Aorta (tissue), 5 donors: ENCODE measurements around the gene MROH2B. TPM values are rescaled to one million over a fixed set of nuclear protein-coding genes. Genes with fewer than 3 reads are reported as not detected.

ENCODE experiments used
- ATAC-seq: fragments of 200-7000 bp; cut with Tn5 transposase; one replicate; pipeline ENCODE4 v1.9.1; 2022; ENCODE audit warnings: moderate library complexity; ENCODE audit not compliant: low FRiP score
- DNase-seq, 2 donors: peaks; one replicate each; pipeline ENCODE4 v3.0.0-alpha.2; 2020
- H3K27ac ChIP-seq, 2 donors: one replicate each; pipeline ENCODE4 v1.5.1; 2013; ENCODE audit warnings: low read length in 2 of 2, mild to moderate bottlenecking in 2 of 2, moderate library complexity in 2 of 2, control low read depth in 1 of 2, inconsistent platforms in 1 of 2, low read depth in 1 of 2
- H3K27me3 ChIP-seq, 2 donors: one replicate each; pipeline ENCODE4 v1.6.1; 2013; ENCODE audit warnings: control low read depth in 1 of 2, low read length in 1 of 2, mild to moderate bottlenecking in 1 of 2, moderate library complexity in 1 of 2; ENCODE audit not compliant: insufficient read depth in 2 of 2, control insufficient read depth in 1 of 2
- H3K36me3 ChIP-seq, 2 donors: one replicate each; pipeline ENCODE4 v1.6.1; 2013; ENCODE audit warnings: control low read depth in 1 of 2, low read length in 1 of 2, mild to moderate bottlenecking in 1 of 2; ENCODE audit not compliant: insufficient read depth in 2 of 2, control insufficient read depth in 1 of 2
- H3K4me1 ChIP-seq, 2 donors: one replicate each; pipeline ENCODE4 v1.6.1; 2013; ENCODE audit warnings: low read length in 2 of 2, control low read depth in 1 of 2, mild to moderate bottlenecking in 1 of 2, moderate library complexity in 1 of 2; ENCODE audit not compliant: insufficient read depth in 2 of 2, control insufficient read depth in 1 of 2
- H3K4me3 ChIP-seq, 2 donors: one replicate each; pipeline ENCODE4 v1.5.1; 2013; ENCODE audit warnings: low read length in 2 of 2, control low read depth in 1 of 2, mild to moderate bottlenecking in 1 of 2
- H3K9me3 ChIP-seq: one replicate; pipeline ENCODE4 v1.6.1; 2013; ENCODE audit warnings: mild to moderate bottlenecking, low read length; ENCODE audit not compliant: control insufficient read depth
- WGBS, 2 donors: extraction: QIAGEN DNeasy Blood & Tissue Kit; methylation state at CpG; one replicate each; pipeline ENCODE4 v1.1.7; 2013; 5-methylcytosine and 5-hydroxymethylcytosine counted together
- intact Hi-C, 2 donors: fragments of 100-400 bp; cut with DNase I; formaldehyde crosslinking; loops; one replicate each; pipeline versions ENCODE4 v1.14.2 to v1.15.0; 2022
- polyA plus RNA-seq, 2 donors: library from polyadenylated mRNA; stranded (reverse); fragments of 200-250 nt; gene quantifications; one replicate each; pipeline ENCODE4 v1.2.3, GENCODE V29; 2013
- total RNA-seq, 2 donors: library from RNA; stranded (reverse); fragmentation: NEBNext Ultra II Directional; extraction: Animal tissue kit (Norgen Biotek cat#: 25700); gene quantifications; one replicate each; pipeline ENCODE4 v1.2.1, GENCODE V29; 2021
- donor health status: healthy with polysubstance abuse.
- donor health status: Bipolar disorder and iron deficiency.
- donor health status: DM: no; HTN: no; CAD: no.
- donor health status: DM: no; HTN: no; CAD: no.
- donor health status: DM: yes; HTN: yes; CAD: no.

The MROH2B gene
- total and polyA plus RNA-seq, 4 donors = not detected

GRCh38 chr5:40987349-40987748 lies 83.8 kb downstream of the MROH2B start:
- intact Hi-C loops = no loop called here
- H3K36me3 ChIP-seq = no peaks in the 10 kb centered on the region
- H3K27ac ChIP-seq = no peak overlapping the region
- no peak for ATAC-seq
- no peak overlapping the region for H3K4me3 ChIP-seq
- no peak for DNase-seq
- peaks cover 2% of the 10 kb centered on the region for H3K9me3 ChIP-seq
- H3K27me3 ChIP-seq = no peaks in the 10 kb centered on the region
- peaks cover 6 to 10% of the 10 kb centered on the region in 2 donors for H3K4me1 ChIP-seq

- WGBS, 2 donors = 85 to 91% methylated on average over 3 of the region's 3 CpGs
These were observed 84.5 kb downstream of the MROH2B start for GRCh38 chr5:40986666-40987065.

GRCh38 chr5:40985501-40985900 lies 85.6 kb downstream of the MROH2B start:
- intact Hi-C loops = no loop called here
- H3K36me3 ChIP-seq = no peaks in the 10 kb centered on the region
- H3K9me3 ChIP-seq = peaks cover 2% of the 10 kb centered on the region
- 28 to 62% methylated on average over 4 of the region's 4 CpGs for WGBS, 2 donors
- ATAC-seq (no peak), DNase-seq (no peak)
- H3K27ac ChIP-seq = no peak overlapping the region
- no peaks in the 10 kb centered on the region for H3K27me3 ChIP-seq
- no peak overlapping the region for H3K4me3 ChIP-seq
- peaks cover 2 to 4% of the 10 kb centered on the region in 2 donors for H3K4me1 ChIP-seq

More at GRCh38 chr5:40986666-40987065, 84.5 kb downstream of the MROH2B start:
- ATAC-seq = no peak
- H3K9me3 ChIP-seq = peaks cover 2% of the 10 kb centered on the region
- DNase-seq = no peak
- H3K4me1 ChIP-seq = peaks cover 3 to 5% of the 10 kb centered on the region in 2 donors
- H3K36me3 ChIP-seq = no peaks in the 10 kb centered on the region
- H3K4me3 ChIP-seq = no peak overlapping the region
- H3K27ac ChIP-seq = no peak overlapping the region
- intact Hi-C loops = no loop called here
- H3K27me3 ChIP-seq = no peaks in the 10 kb centered on the region

- DNase-seq = no peak
- Histone ChIP-seq H3K4me1 (no peaks in the 10 kb centered on the region), H3K27me3 (no peaks in the 10 kb centered on the region), H3K9me3 (peaks cover 2% of the 10 kb centered on the region), H3K36me3 (no peaks in the 10 kb centered on the region), H3K4me3 (no peak overlapping the region), H3K27ac (no peak overlapping the region)
- WGBS, 2 donors = 85 to 90% methylated on average over 3 of the region's 3 CpGs
- intact Hi-C loops = no loop called here
- no peak for ATAC-seq
These were observed 86.3 kb downstream of the MROH2B start for GRCh38 chr5:40984884-40985283.

- Histone ChIP-seq H3K4me3 (no peak overlapping the region), H3K36me3 (no peaks in the 10 kb centered on the region), H3K9me3 (peaks cover 2% of the 10 kb centered on the region), H3K27me3 (no peaks in the 10 kb centered on the region), H3K4me1 (no peaks in the 10 kb centered on the region), H3K27ac (no peak overlapping the region)
- WGBS, 2 donors = 84 to 89% methylated on average over 3 of the region's 3 CpGs
- no peak for ATAC-seq
- no peak for DNase-seq
- intact Hi-C loops = no loop called here
These were observed 87.4 kb downstream of the MROH2B start for GRCh38 chr5:40983781-40984180.

GRCh38 chr5:40981420-40981819 lies 89.7 kb downstream of the MROH2B start:
- Histone ChIP-seq H3K4me1 (no peaks in the 10 kb centered on the region), H3K4me3 (no peak overlapping the region), H3K27me3 (no peaks in the 10 kb centered on the region), H3K27ac (no peak overlapping the region), H3K36me3 (no peaks in the 10 kb centered on the region), H3K9me3 (peaks cover 2% of the 10 kb centered on the region)
- intact Hi-C loops = no loop called here
- WGBS, 2 donors = 87 to 89% methylated on average over 9 of the region's 9 CpGs
- no peak for ATAC-seq
- DNase-seq = no peak

- H3K27ac ChIP-seq = no peak overlapping the region
- DNase-seq (no peak), ATAC-seq (no peak)
- H3K4me1 ChIP-seq = no peaks in the 10 kb centered on the region
- H3K27me3 ChIP-seq = no peaks in the 10 kb centered on the region
- H3K9me3 ChIP-seq = no peaks in the 10 kb centered on the region
- WGBS, 2 donors = 19 to 21% methylated on average over 3 of the region's 3 CpGs
- intact Hi-C loops = no loop called here
- no peaks in the 10 kb centered on the region for H3K36me3 ChIP-seq
- H3K4me3 ChIP-seq = no peak overlapping the region
These were observed 94.3 kb downstream of the MROH2B start for GRCh38 chr5:40976836-40977235.

GRCh38 chr5:40976041-40976440 lies 95.1 kb downstream of the MROH2B start:
- ATAC-seq = no peak
- intact Hi-C loops = no loop called here
- WGBS, 2 donors = 73 to 84% methylated on average over 3 of the region's 3 CpGs

GRCh38 chr5:40973364-40974004 lies 97.7 kb downstream of the MROH2B start:
- DNase-seq (no peak), ATAC-seq (no peak)
- no peak overlapping the region for H3K27ac ChIP-seq
- no peak overlapping the region for H3K4me3 ChIP-seq
- no peaks in the 10 kb centered on the region for H3K4me1 ChIP-seq
- intact Hi-C loops = no loop called here
- no peaks in the 10 kb centered on the region for H3K36me3 ChIP-seq
- no peaks in the 10 kb centered on the region for H3K27me3 ChIP-seq
- H3K9me3 ChIP-seq = no peaks in the 10 kb centered on the region
- WGBS, 2 donors = 73 to 81% methylated on average over 3 of the region's 3 CpGs

More at GRCh38 chr5:40976041-40976440, 95.1 kb downstream of the MROH2B start:
- H3K27ac ChIP-seq = no peak overlapping the region
- H3K27me3 ChIP-seq = no peaks in the 10 kb centered on the region
- H3K4me1 ChIP-seq = no peaks in the 10 kb centered on the region
- H3K36me3 ChIP-seq = no peaks in the 10 kb centered on the region
- no peak for DNase-seq
- H3K9me3 ChIP-seq = no peaks in the 10 kb centered on the region
- H3K4me3 ChIP-seq = no peak overlapping the region
